ENCODE results near the gene ISYNA1. TPM values are rescaled to one million over a fixed set of nuclear protein-coding genes. Genes with fewer than 3 reads are reported as not detected.

The ISYNA1 gene
- total and polyA plus RNA-seq, 2 of the 8 experiments (the other 6 are each of a cell fraction or from before 2014, with no cell fraction given), result 207 to 264 TPM

DNA sequence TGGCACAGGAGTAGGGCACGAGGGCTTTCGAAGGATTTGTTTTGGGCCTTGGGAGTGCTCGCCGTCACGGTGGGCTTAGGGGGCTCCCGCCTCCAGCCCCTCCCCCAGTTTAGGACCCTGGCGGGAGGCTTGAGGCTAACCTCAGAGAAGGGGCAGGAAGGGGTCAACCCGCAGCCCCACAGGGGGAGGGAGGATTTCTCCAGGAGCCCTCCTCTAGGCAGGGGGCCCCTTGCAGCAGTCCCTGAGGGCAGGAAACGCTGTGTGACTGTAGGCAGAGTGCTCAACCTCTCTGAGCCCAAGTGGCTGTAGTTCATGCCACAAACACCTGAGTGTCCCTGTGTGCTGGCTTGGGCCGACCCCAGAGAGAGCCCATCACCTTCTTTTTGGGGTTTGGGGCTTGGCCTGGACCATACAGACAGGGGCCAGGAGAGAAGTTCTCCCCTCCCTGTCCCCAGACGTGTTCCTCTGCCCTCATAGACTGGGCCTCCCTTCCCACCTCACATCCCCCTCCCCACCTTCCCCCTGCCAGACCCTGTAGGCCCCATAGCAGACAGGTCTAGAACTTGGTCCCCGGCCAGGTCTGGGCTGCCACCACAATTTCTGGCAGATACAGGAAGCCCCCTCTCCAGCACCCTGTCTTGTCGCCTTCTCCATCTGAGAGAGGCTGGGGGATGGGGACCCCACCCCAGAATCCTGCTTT is 8.1 kb downstream of the ISYNA1 start:
- peak overlapping the region; percentile 68 to 76 for H3K4me2 ChIP-seq (ENCODE audit: insufficient read depth in 1 of 2, low read depth in 2 of 2, low read length in 2 of 2)
- no peaks in the 10 kb centered on the region; a peak in 1 of 7 replicates for H3K27me3 ChIP-seq (replicated peaks in 1 of 4; ENCODE audit: control insufficient read depth in 3 of 4, extremely low read depth in 1 of 4, insufficient read depth in 3 of 4, low read length in 3 of 4)
- H2BK20ac ChIP-seq (ENCODE audit: low read length), result peak overlapping the region; percentile 72; the same call in 1 of the 2 replicates
- H3K4ac ChIP-seq (replicated peaks; ENCODE audit: insufficient read length, low read depth, low read length), result no peak overlapping the region
- H3K4me1 ChIP-seq (replicated peaks in 1 of 4; ENCODE audit: control insufficient read depth in 3 of 4, insufficient read depth in 4 of 4, low read length in 3 of 4), result peaks cover 0 to 42% (median 28%) of the 10 kb centered on the region in 4 experiments; a peak in 6 of 7 replicates
- no peak overlapping the region for H3K9ac ChIP-seq (replicated peaks in 1 of 4; ENCODE audit: extremely low read depth in 1 of 4, low read depth in 3 of 4, low read length in 3 of 4)
- peak overlapping the region; percentile 48 for H3K18ac ChIP-seq (ENCODE audit: extremely low read depth, low read length)
- peak overlapping the region; percentile 33 to 70 (median 48); a peak in 6 of 8 replicates for H3K4me3 ChIP-seq (ENCODE audit: extremely low read depth in 1 of 4, insufficient read depth in 2 of 4, low read depth in 3 of 4, low read length in 4 of 4)
- H3K79me1 ChIP-seq (ENCODE audit: low read depth, low read length), result peaks cover 3% of the 10 kb centered on the region; the same call in 1 of the 2 replicates
- DNase-seq (ENCODE audit: low read depth in 1 of 2, low spot score in 2 of 2), result no peak
- WGBS, 2 experiments (ENCODE audit: extremely low coverage in 1 of 2, insufficient coverage in 1 of 2, insufficient read length in 1 of 2, insufficient replicate concordance in 2 of 2, low coverage in 1 of 2, low lambda C conversion rate in 2 of 2, missing lambda C conversion rate in 1 of 2), result 23% methylated on average over 8 of the region's 13 CpGs; no CpG with 5 or more reads in 1 of the 2 experiments
- H3K9me3 ChIP-seq (ENCODE audit: insufficient read depth in 2 of 2, low read depth in 1 of 2, low read length in 1 of 2), result no peaks in the 10 kb centered on the region
- peak overlapping the region; percentile 71; the same call in 1 of the 2 replicates for H2BK5ac ChIP-seq (ENCODE audit: low read depth, low read length)
- peaks cover 10% of the 10 kb centered on the region; the same call in 1 of the 2 replicates for H3K23me2 ChIP-seq (ENCODE audit: low read depth, low read length)
- no peak for FAIRE-seq
- no peak overlapping the region for H2AFZ ChIP-seq (ENCODE audit: low read length)
- H4K20me1 ChIP-seq (replicated peaks in 1 of 2; ENCODE audit: control insufficient read depth in 1 of 2, insufficient read depth in 2 of 2, low read length in 2 of 2), result peaks cover 0 to 9% of the 10 kb centered on the region in 2 experiments
- no peak overlapping the region for H3K56ac ChIP-seq (replicated peaks; ENCODE audit: insufficient read length, low read depth, low read length)
- H3K14ac ChIP-seq (ENCODE audit: insufficient read length), result no peak overlapping the region
- no peak overlapping the region for H3K23ac ChIP-seq (ENCODE audit: insufficient read length)
- H3K27ac ChIP-seq (ENCODE audit: low read depth, low read length), result no peak overlapping the region
- peak overlapping the region; percentile 81; the same call in 1 of the 2 replicates for H2BK15ac ChIP-seq (ENCODE audit: low read length)
- 0 out of 2 replicates have a peak overlapping the region, but pooled peaks have one; percentile 40 for H2AK5ac ChIP-seq (ENCODE audit: low read depth, low read length)
- H2BK120ac ChIP-seq (replicated peaks; ENCODE audit: low read depth, low read length), result no peak overlapping the region
- no peak overlapping the region; the same call in 1 of the 2 replicates for H4K8ac ChIP-seq (ENCODE audit: extremely low read depth, insufficient read depth, low read length)
- H3K79me2 ChIP-seq (ENCODE audit: control insufficient read depth in 1 of 2, insufficient read depth in 2 of 2, low read length in 2 of 2), result no peaks in the 10 kb centered on the region
- ChIA-PET CTCF (ENCODE audit: partially characterized antibody) (interaction anchor here (1.2 to 2.8 kb wide), 2 partner anchors 11 to 17 kb away, joined by 4 to 14 read pairs; partner anchors contain the start of gene SSBP4), POLR2A (ENCODE audit: partially characterized antibody) (interaction anchor here (0.8 to 6.7 kb wide), 3 partner anchors 11 to 164 kb away, joined by 3 to 65 read pairs (median 26); partner anchors contain the start of gene SSBP4)
- H2BK12ac ChIP-seq (ENCODE audit: low read depth, low read length), result peak overlapping the region; percentile 60; the same call in 1 of the 2 replicates
- H3K36me3 ChIP-seq (ENCODE audit: control insufficient read depth in 2 of 4, insufficient read depth in 4 of 4, low read length in 3 of 4), result no peaks in the 10 kb centered on the region; a peak in 1 of 8 replicates
- H4K5ac ChIP-seq (ENCODE audit: insufficient read length, low read depth, low read length), result no peak overlapping the region
- peak overlapping the region; percentile 0 for H4K91ac ChIP-seq (replicated peaks; ENCODE audit: insufficient read length, low read length)
- TF ChIP-seq KDM1A (IDR thresholded peaks at IDR 0.05; ENCODE audit: borderline replicate concordance, low read length), result peak; percentile 93
- TF ChIP-seq, protein P1, sequence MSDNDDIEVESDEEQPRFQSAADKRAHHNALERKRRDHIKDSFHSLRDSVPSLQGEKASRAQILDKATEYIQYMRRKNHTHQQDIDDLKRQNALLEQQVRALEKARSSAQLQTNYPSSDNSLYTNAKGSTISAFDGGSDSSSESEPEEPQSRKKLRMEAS (IDR thresholded peaks at IDR 0.05), result 0 out of 2 replicates have a peak, but pooled peaks have one; percentile 29
- TF ChIP-seq CTCF (IDR thresholded peaks at IDR 0.05; ENCODE audit: control extremely low read depth in 1 of 3, insufficient read depth in 1 of 3, low read depth in 1 of 3, low read length in 3 of 3), result no peak
